Hematopoietic multipotent progenitor cell treated with erythropoietin and hydrocortisone succinate and interleukin-3 and kit ligand, for 17 days (in vitro differentiated cells): Measurements from ENCODE around the gene VAMP2.
A peak's percentile ranks its signal among the peaks of the same experiment; 100 is the strongest.

ENCODE experiments used
- DNase-seq: peaks from one replicate; pipeline ENCODE4 v3.0.0-alpha.2; 2015; ENCODE audit warnings: low spot score

The VAMP2 gene

DNA sequence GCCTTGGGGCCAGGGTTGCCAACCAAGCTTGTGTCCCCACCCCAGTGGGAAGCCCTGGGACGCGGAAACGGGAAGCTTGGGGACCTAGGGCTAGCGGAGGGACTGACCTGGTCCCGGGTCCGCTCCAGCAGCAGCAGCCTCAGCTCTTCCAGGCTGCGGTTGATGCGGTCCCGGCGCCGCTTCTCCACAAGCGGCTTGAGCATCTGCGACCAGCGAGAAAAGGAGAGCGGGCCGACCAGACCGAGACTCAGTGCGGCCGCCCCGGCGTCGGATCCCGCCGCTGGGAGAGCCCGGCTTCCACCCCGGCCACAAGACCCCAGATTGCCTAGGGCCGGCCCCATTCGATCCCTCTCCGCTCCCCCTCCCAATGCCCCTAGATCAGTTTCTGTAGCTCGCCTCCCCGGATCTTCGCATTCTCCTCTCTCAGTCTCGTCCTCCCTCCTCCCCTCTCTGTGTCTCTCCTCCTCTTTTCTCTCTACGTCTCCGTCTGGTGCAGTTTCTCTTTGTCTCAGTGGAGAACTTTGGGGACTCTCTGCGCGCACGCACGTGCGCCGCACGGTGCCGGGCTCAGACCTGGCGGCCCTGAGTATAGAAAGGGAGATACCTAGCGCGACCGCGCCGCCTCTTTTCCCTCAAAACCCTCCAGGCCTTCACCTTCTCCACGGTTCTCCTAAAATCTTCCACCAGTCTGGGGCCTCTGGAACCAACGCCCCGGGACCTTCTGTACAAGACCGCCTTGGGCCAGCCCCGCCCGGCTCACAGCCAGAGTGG is 39.6 kb downstream of the VAMP2 start:
- no peak for DNase-seq

- DNase-seq = no peak
Observed at GRCh38 chr17:8122422-8122923, 40.3 kb downstream of the VAMP2 start.

GRCh38 chr17:8121681-8122421 is 40.9 kb downstream of the VAMP2 start:
- DNase-seq = no peak

DNA sequence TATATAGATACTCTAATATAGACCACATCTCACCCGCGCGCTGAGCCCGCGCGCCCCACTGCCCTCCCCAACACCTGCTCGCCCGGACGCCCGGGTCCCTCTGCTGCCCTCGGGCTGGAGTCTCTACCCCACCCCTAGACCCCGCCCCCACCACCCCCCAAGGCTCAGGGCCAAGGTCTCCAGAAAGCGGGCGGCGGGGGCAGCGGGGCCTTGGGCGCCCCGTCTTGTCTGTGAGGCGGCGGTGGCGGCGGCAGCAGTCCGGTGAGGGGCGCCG is 41.4 kb downstream of the VAMP2 start:
- no peak for DNase-seq

- DNase-seq = peak; percentile 51
Observed at GRCh38 chr17:8120520-8121406, 42.0 kb downstream of the VAMP2 start.

GRCh38 chr17:8119581-8120519 is 42.9 kb downstream of the VAMP2 start:
- peak; percentile 92 for DNase-seq

DNA sequence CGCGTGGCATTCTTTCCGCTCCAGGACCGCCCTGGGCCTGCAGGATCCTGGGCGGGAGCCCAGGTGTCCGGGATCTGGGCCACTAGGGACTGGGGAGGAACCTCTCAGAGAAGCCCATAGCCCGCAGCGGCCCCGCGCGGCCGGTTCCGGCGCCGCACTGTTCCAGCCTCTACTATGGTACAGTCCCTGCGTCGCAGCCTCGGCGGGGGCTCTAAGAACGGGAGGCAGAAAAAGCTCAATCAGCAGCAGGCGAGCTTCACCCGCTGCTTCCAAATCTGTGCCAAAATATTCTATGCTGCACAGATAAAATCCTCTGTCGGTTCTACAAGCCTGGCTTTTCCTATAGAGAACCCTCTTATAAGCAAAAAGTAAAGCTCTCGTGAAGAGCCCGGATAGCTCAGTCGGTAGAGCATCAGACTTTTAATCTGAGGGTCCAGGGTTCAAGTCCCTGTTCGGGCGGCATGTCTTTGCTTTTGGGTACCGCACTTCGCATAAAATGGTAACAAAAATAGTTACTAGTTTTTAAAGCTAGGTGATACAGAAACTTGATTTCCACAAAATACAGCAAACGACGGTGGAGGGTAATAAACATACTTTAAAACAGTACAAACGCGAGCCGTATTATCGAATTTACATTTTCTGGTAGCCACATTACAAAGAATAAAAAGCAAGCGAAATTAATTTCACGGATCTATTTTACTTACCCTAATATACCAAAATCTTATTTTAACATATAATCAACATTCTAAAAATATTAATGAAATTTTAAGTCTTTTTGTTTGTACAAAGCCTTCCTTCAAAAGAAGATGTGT is 43.8 kb downstream of the VAMP2 start:
- DNase-seq = peak; percentile 91

DNA sequence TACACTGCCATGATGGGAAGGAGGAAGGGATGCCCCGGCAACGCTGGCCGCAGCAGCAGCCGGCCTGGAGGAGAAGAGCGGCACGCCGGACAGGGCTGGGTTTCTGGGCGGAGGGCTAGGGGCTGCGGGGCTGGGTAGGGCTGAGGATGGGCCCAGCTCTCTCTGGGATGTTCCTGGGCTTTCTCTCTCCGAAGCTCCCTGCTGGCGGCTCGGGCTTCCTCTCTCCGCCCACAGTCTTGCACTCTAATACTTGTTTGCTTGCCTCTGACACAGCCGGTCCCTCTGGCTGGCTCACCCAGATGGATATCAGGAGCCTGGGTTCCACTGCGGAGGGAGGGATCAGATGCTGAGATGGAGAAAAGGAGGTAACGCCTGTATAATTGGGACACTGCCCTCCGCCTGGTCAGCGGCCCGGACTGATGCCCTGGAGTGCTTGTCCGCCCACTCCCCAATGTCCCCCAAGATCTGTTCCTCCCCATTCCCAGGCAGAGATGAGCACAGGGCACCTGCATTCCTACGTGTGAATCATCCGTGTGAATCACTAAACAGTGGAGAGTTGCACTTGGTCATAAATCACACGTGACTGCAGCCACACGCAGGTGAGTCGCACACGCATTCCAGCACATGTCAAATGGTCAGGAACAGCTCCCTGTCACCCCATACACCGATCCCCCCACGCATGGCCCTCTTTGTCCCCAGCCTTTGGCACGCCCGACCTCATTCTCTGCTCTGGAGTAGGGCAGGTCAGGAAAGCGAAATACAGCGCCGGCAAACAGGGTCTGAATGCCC is 44.6 kb downstream of the VAMP2 start, which contains the start of gene ALOXE3:
TSS of gene ALOXE3 (minus strand) at position 535 of the 789 bp plus-strand sequence. CDS start at position 11, 524 bp downstream.
- DNase-seq = peak; percentile 52

DNA sequence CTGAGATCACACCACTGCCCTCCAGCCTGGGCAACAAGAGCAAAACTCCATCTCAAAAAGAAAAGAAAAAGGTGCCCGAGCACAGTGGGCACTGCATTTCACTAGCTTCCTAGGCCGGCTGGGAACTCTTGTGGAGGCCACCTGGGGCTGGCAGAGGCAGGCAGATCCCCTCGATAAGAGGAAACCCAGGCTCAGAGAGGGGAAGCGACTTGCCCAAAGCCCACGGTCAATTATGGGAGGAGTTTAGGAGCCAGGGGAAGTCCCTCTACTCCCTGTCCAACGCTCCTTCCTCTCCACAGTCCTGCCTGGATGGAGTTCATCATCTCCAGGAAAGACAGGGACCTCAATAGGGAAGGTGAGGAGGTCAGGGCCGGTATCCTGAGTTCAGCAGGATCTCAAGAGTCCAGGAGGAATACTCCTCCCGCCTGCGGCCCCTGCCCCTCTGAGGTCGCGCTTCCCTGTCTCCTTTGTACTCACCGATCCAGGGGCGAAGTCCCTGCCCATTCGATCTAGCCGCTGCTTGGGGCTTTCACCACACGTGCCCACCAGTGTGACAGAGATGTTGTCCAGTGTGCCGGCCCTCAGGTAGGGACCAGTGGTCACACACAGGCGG is 45.3 kb downstream of the VAMP2 start:
- no peak for DNase-seq

DNA sequence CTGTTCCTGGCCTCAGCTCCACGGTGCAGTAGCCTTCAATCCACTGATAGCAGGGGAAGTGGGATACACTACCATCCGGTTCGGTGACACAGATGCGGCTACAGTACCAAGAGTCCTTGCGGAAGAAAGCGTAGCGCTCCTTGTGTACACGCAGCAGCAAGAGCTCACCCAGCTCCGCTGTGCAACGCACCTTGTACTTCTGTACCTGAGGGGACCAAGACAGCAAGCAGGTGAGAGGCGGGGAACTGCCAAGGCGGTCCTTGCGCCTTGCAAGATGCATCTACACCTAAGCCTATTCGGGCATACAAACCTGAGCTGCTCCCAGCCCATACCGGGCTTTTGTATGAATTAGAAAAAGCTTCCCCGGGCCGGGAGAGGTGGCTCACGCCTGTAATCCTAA is 46.0 kb downstream of the VAMP2 start:
- no peak for DNase-seq

- no peak for DNase-seq
Observed at GRCh38 chr17:8110907-8111306, 51.8 kb downstream of the VAMP2 start.

DNA sequence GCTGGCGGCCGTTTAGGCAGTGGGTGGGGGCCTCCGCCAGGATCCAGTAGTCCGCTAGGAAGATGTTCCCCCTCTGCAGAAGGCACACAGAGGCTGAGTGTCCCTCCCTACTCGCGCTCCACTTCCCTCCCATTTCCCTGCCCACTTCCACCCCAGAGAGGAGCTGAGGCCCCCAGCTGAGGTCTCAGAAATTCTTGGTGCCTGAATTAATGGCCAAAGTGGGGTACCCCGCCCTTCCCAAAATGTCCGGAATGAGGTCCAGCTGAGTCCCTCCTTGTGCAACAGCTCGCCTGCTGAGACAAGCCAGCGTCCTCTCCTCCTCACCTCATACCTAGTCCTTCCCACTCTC is 52.3 kb downstream of the VAMP2 start:
- no peak for DNase-seq

DNA sequence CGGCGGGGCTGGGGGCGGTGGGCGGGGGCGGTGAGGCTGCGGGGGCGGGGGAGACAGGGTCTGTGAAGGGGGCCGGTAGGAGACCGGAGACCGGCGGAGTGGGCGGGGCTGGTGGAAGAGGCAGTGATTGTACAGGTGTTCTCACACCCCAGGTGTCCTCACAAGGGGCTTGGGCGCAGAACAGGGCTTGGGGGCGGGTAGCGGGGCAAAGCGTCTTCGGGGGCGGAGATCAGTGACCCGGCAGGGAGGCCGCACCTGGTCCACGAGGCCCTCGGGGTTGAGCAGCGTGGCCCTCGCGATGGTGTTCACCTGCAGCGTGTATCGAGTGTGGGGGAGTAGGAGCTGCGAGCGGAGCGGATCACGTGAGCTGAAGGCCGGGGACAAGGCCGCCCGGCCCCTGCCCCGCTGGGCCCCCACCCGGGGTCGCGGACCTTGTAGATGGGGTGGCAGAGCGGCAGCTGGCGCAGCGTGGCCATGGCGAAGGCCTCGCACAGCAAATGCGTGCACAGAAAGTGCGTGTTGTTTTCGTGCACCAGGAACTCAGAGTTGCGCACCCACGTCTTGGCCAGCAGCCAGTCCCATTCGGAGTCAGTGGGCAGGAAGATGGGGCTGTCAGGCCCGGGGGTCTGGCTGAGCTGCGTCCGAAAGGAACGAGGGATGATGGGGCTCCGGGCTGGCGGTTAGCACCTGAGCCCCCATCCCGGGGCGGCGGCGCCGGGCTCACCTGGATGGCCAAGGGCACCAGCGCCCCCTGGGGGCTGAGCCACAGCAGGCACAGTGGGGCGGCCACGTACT is 52.9 kb downstream of the VAMP2 start:
- DNase-seq = peak; percentile 73
